K562 (cell line): Measurements from ENCODE around the gene DUSP5. TPM values are rescaled to one million over a fixed set of nuclear protein-coding genes. Genes with fewer than 3 reads are reported as not detected.

Experiments used
- ATAC-seq: fragments of 200-7000 bp; cut with Tn5 transposase; 3 replicates; pipeline ENCODE4 v1.9.1; 2020; ENCODE audit warnings: moderate library complexity
- BruUV-seq: library from RNA; stranded (reverse); fragments of 400-500 nt; replicated peaks from 2 replicates; lab custom pipeline; 2021; lab: Mats Ljungman, UMichigan
- CTCF ChIA-PET: fragments of 300-600 bp; formaldehyde crosslinking; extraction: SDS; loops from one replicate; lab custom pipeline; 2021; ENCODE audit warnings: low intra/inter-chr PET ratio; lab: Yijun Ruan, JAX
- POLR2A ChIA-PET: fragments of 300-600, 350-650 bp; sonication (Branson Sonifier 250); formaldehyde crosslinking; extraction: SDS; loops from one replicate; lab custom pipeline; 2021; ENCODE audit warnings: antibody characterized with exemption, inconsistent platforms; lab: Yijun Ruan, JAX
- DNase-seq, 4 experiments: peaks; one replicate each; pipeline versions ENCODE4 v3.0.0 to v3.0.0-alpha.2; 2011 to 2018; ENCODE audit warnings: low spot score in 3 of 4, mixed read lengths in 3 of 4; ENCODE audit errors: extremely low read depth in 1 of 4
- FAIRE-seq: peaks from 2 replicates; lab custom pipeline; 2011; peaks lifted over from hg19 to GRCh38; lab: Jason Lieb, UNC
- H2AFZ ChIP-seq: 2 replicates; pipeline ENCODE4 v1.6.0; 2011; ENCODE audit warnings: low read depth, low read length, control low read depth, inconsistent platforms
- H3K27ac ChIP-seq: fragments of 200-600 bp; 3 replicates; pipeline ENCODE4 v1.8.0; 2011; ENCODE audit warnings: low read depth, mild to moderate bottlenecking, control low read depth, inconsistent platforms, low read length, moderate library complexity, mixed read lengths; ENCODE audit errors: extremely low read depth
- H3K27me3 ChIP-seq, 2 experiments: fragments of 300-600 bp in 1 of 2; 2 replicates in 1 of 2; 3 replicates in 1 of 2; pipeline versions ENCODE4 v1.6.0 to v1.8.0; 2011; ENCODE audit warnings: inconsistent platforms in 2 of 2, low read length in 2 of 2, mild to moderate bottlenecking in 1 of 2, mixed read lengths in 1 of 2, moderate library complexity in 1 of 2; ENCODE audit not compliant: control insufficient read depth in 2 of 2, insufficient read depth in 2 of 2
- H3K36me3 ChIP-seq: fragments of 300-600 bp; 3 replicates; pipeline ENCODE4 v1.8.0; 2011; ENCODE audit warnings: mild to moderate bottlenecking, low read length, inconsistent platforms; ENCODE audit not compliant: control insufficient read depth, insufficient read depth
- H3K4me1 ChIP-seq, 2 experiments: fragments of 200-600 bp in 1 of 2; replicated peaks in 1 of 2; 2 replicates in 1 of 2; 3 replicates in 1 of 2; pipeline versions ENCODE4 v1.5.1 to v1.8.0; 2011; ENCODE audit warnings: inconsistent platforms in 2 of 2, low read length in 2 of 2, mild to moderate bottlenecking in 1 of 2, mixed read lengths in 1 of 2, moderate library complexity in 1 of 2; ENCODE audit not compliant: control insufficient read depth in 2 of 2, insufficient read depth in 2 of 2
- H3K4me2 ChIP-seq: 2 replicates; pipeline ENCODE4 v1.6.1; 2011; ENCODE audit warnings: low read length, control low read depth, inconsistent platforms, mixed read lengths; ENCODE audit not compliant: insufficient read depth
- H3K4me3 ChIP-seq: fragments of 200-600 bp; sonication (generic), shearing (Covaris generic); 2 replicates; pipeline ENCODE4 v1.5.1; 2016; ENCODE audit warnings: control low read depth, inconsistent platforms
- H3K79me2 ChIP-seq: fragments of 200-600 bp; 3 replicates; pipeline ENCODE4 v1.8.0; 2011; ENCODE audit warnings: low read length, inconsistent platforms; ENCODE audit not compliant: control insufficient read depth, insufficient read depth
- H3K9ac ChIP-seq, 2 experiments: 2 replicates each; pipeline versions ENCODE4 v1.6.0 to v1.6.1; 2011; ENCODE audit warnings: low read depth in 2 of 2, low read length in 2 of 2, control low read depth in 1 of 2, inconsistent platforms in 1 of 2, mild to moderate bottlenecking in 1 of 2, mixed read lengths in 1 of 2; ENCODE audit not compliant: insufficient read depth in 1 of 2
- H3K9me1 ChIP-seq: one replicate; pipeline ENCODE4 v1.6.0; 2011; ENCODE audit warnings: inconsistent platforms, mild to moderate bottlenecking, low read length, moderate library complexity; ENCODE audit not compliant: control insufficient read depth, insufficient read depth
- H3K9me3 ChIP-seq: replicated peaks from 2 replicates; pipeline ENCODE4 v1.5.1; 2011; ENCODE audit warnings: low read depth, low read length, inconsistent platforms; ENCODE audit not compliant: control insufficient read depth, insufficient read depth
- H4K20me1 ChIP-seq: replicated peaks from 2 replicates; pipeline ENCODE4 v1.6.1; 2011; ENCODE audit warnings: low read length, inconsistent platforms, mixed read lengths; ENCODE audit not compliant: control insufficient read depth, insufficient read depth
- CEBPG ChIP-seq, 3 experiments: fragments of 200-800 bp in 1 of 3; sonication (Bioruptor generic) in 1 of 3; sonication (generic) in 1 of 3; formaldehyde crosslinking in 1 of 3; IDR thresholded peaks in 2 of 3; conservative IDR thresholded peaks in 1 of 3; 2 replicates each; pipeline versions ENCODE4 v1.6.1 to v1.8.0; 2016 to 2022; ENCODE audit warnings: missing compliant biosample characterization in 2 of 3, missing genetic modification characterization in 2 of 3, mild to moderate bottlenecking in 1 of 3, missing genetic modification reagents in 1 of 3
- CHCHD3 ChIP-seq: fragments of 250-450 bp; sonication (Bioruptor Pico); IDR thresholded peaks from 2 replicates; pipeline ENCODE4 v2.1.2; 2022; ENCODE audit warnings: mild to moderate bottlenecking
- HLTF ChIP-seq: fragments of 450-650 bp; IDR thresholded peaks from 2 replicates; pipeline ENCODE4 v1.6.1; 2016
- HMGXB4 ChIP-seq: sonication (generic); formaldehyde crosslinking; IDR thresholded peaks from 2 replicates; pipeline ENCODE4 v1.8.1; 2023; ENCODE audit warnings: mild to moderate bottlenecking, missing genetic modification reagents
- in situ Hi-C: fragments of 300-500 bp; cut with MboI; formaldehyde crosslinking; loops from 4 replicates; pipeline ENCODE4 v1.15.0; 2018; ENCODE audit warnings: inconsistent platforms, mixed read lengths
- intact Hi-C: fragments of 100-400 bp; cut with micrococcal nuclease; formaldehyde crosslinking; loops from 2 replicates; pipeline ENCODE4 v1.14.2; 2022
- polyA plus RNA-seq, 8 experiments: library from polyadenylated mRNA; depleted of rRNA in 4 of 8; stranded (reverse) in 5 of 8; unstranded in 3 of 8; fragments of >200 nt; fragmentation: Nextera tagmentation in 2 of 8; fragmentation: Illumina TruSeq in 1 of 8; extraction: Ambion mirVana in 2 of 8; extraction: Trizol in 1 of 8; gene quantifications; 2 replicates each; pipeline versions ENCODE4 v1.2.1 to v1.2.3, GENCODE V29; 2011 to 2014; ENCODE audit warnings: inconsistent platforms in 1 of 8, missing spikeins in 1 of 8
- total RNA-seq, 7 experiments: library from RNA; depleted of rRNA in 6 of 7; stranded (reverse); fragments of >200 nt in 6 of 7; fragmentation: Illumina TruSeq in 2 of 7; extraction: Trizol in 2 of 7; gene quantifications; 2 replicates each; pipeline versions ENCODE4 v1.2.1 to v1.2.3, GENCODE V29; 2011 to 2021; ENCODE audit warnings: low replicate concordance in 1 of 7

The DUSP5 gene
- total and polyA plus RNA-seq, 9 of the 15 experiments (the other 6 are each of a cell fraction or from before 2014, with no cell fraction given): 0.49 to 3.4 (median 2.0) TPM

DNA sequence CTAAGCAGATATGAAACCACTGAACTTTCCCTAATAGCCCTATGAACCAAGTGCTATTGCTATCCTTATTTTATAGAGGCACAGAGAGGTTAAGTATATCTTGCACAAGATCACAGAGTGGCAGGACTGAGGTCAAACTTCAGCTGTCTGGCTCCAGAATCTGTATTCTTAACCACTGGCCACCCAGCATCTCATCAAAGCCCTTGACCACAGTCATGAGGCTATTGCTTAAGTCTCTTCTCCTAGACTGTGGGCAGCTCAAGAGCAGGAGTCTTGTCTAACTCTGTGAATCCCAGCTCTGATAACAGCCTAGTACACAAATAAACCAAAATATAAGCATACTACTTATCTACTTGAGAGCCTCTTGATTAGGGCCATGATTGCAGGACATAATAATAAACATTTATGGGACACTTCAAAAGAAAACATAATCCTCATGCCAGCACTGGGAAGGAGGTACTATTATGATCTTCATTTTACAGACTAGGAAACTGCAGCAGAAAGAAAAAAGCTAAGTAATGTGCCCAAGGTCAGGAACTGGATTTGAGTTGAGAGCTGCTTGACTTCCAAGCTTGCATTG lies 47.3 kb downstream of the DUSP5 start:
- Histone ChIP-seq H3K9me3 (no peaks in the 10 kb centered on the region), H4K20me1 (no peaks in the 10 kb centered on the region), H2AFZ (no peak overlapping the region), H3K27me3 (no peaks in the 10 kb centered on the region; a peak in 1 of 5 replicates), H3K4me3 (no peak overlapping the region), H3K4me1 (no peaks in the 10 kb centered on the region), H3K9ac (no peak overlapping the region), H3K27ac (no peak overlapping the region), H3K4me2 (no peak overlapping the region)
- intact Hi-C loops: no loop called here
- ATAC-seq (no peak), FAIRE-seq (no peak)
- CTCF ChIA-PET: interaction anchor here (0.6 kb wide), 2 partner anchors 196 to 239 kb away, joined by 3 to 5 read pairs; no protein-coding TSS in a partner anchor
- TF ChIP-seq HMGXB4 (CRISPR knock-in tag): no peak
- no peak for TF ChIP-seq CEBPG (CRISPR knock-in tag; IDR thresholded peaks at IDR 0.05)
- peak in 1 of 2 experiments; percentile 54; a peak in 2 of 4 replicates for TF ChIP-seq CEBPG (tag; conservative IDR thresholded peaks at IDR 0.05 in 1 of 2, IDR thresholded peaks at IDR 0.05 in 1 of 2)
- no peak for TF ChIP-seq CHCHD3 (CRISPR knock-in tag)
- TF ChIP-seq HLTF: no peak
- TF ChIP-seq, all 486 proteins: peak for 1
- no TSS peak for BruUV-seq
- DNase-seq: no peak
- Histone ChIP-seq H3K9me1 (no peaks in the 10 kb centered on the region), H3K36me3 (no peaks in the 10 kb centered on the region), H3K79me2 (no peaks in the 10 kb centered on the region)
- POLR2A ChIA-PET: interaction anchor here (0.5 to 0.6 kb wide), 2 partner anchors 44 to 186 kb away, joined by 3 to 4 read pairs; no protein-coding TSS in a partner anchor
- in situ Hi-C loops: loop anchor here (25.0 kb wide), 1 partner anchor 408 kb away; no protein-coding TSS in a partner anchor
